Endothelial cell of umbilical vein (primary cell): ENCODE data around the gene NAV3. TPM values are rescaled to one million over a fixed set of nuclear protein-coding genes. Genes with fewer than 3 reads are reported as not detected.

Source experiments
- BruUV-seq: library from RNA; stranded (reverse); fragments of 400-500 nt; replicated peaks from 2 replicates; lab custom pipeline; 2021; lab: Mats Ljungman, UMichigan
- CTCF ChIA-PET: fragments of 300-600, 350-600 bp; sonication (Branson Sonifier 250); formaldehyde crosslinking; loops from one replicate; lab custom pipeline; 2021; ENCODE audit warnings: antibody characterized with exemption, inconsistent platforms; lab: Charles Lee
- POLR2A ChIA-PET: fragments of 300-600, 350-600 bp; sonication (Branson Sonifier 250); formaldehyde crosslinking; loops from one replicate; lab custom pipeline; 2021; ENCODE audit warnings: antibody characterized with exemption, inconsistent platforms; lab: Charles Lee
- DNase-seq: peaks from one replicate; pipeline ENCODE4 v3.0.0-alpha.2; 2011; ENCODE audit warnings: low read depth, low spot score
- FAIRE-seq: peaks from 2 replicates; lab custom pipeline; 2011; peaks lifted over from hg19 to GRCh38; lab: Jason Lieb, UNC
- H2AFZ ChIP-seq: 2 replicates; pipeline ENCODE4 v1.6.0; 2012; ENCODE audit warnings: low read depth, low read length, control low read depth, inconsistent platforms
- H3K27ac ChIP-seq: 2 replicates; pipeline ENCODE4 v1.5.1; 2011; ENCODE audit warnings: low read depth, mild to moderate bottlenecking, control low read depth, low read length, moderate library complexity; ENCODE audit not compliant: insufficient read depth
- H3K27me3 ChIP-seq, 2 experiments: 2 replicates each; pipeline versions ENCODE4 v1.6.0 to v1.6.1; 2011; ENCODE audit warnings: low read length in 2 of 2, mixed read lengths in 1 of 2; ENCODE audit not compliant: control insufficient read depth in 2 of 2, insufficient read depth in 2 of 2
- H3K36me3 ChIP-seq, 2 experiments: 2 replicates in 1 of 2; 3 replicates in 1 of 2; pipeline ENCODE4 v1.5.1; 2011; ENCODE audit warnings: low read length in 2 of 2, mild to moderate bottlenecking in 1 of 2, moderate library complexity in 1 of 2; ENCODE audit not compliant: control insufficient read depth in 2 of 2, insufficient read depth in 2 of 2; ENCODE audit errors: extremely low read depth in 1 of 2
- H3K4me1 ChIP-seq: 3 replicates; pipeline ENCODE4 v1.5.1; 2011; ENCODE audit warnings: mild to moderate bottlenecking, low read length; ENCODE audit not compliant: control insufficient read depth, insufficient read depth; ENCODE audit errors: extremely low read depth
- H3K4me2 ChIP-seq: 2 replicates; pipeline ENCODE4 v1.6.1; 2011; ENCODE audit warnings: low read length, control low read depth, mixed read lengths; ENCODE audit not compliant: insufficient read depth
- H3K4me3 ChIP-seq, 3 experiments: fragments of 200-600 bp in 1 of 3; sonication (generic), shearing (Covaris generic) in 1 of 3; replicated peaks in 1 of 3; 2 replicates each; pipeline ENCODE4 v1.5.1; 2011 to 2016; ENCODE audit warnings: control low read depth in 3 of 3, low read length in 3 of 3, mild to moderate bottlenecking in 2 of 3, inconsistent platforms in 1 of 3, low read depth in 1 of 3, moderate library complexity in 1 of 3; ENCODE audit not compliant: insufficient read depth in 1 of 3
- H3K79me2 ChIP-seq: 2 replicates; pipeline ENCODE4 v1.6.0; 2012; ENCODE audit warnings: low read length, inconsistent platforms; ENCODE audit not compliant: control insufficient read depth, insufficient read depth
- H3K9ac ChIP-seq: replicated peaks from 2 replicates; pipeline ENCODE3; 2011; ENCODE audit warnings: low read length, control low read depth; ENCODE audit not compliant: insufficient read depth; ENCODE audit errors: extremely low read depth
- H3K9me1 ChIP-seq: replicated peaks from 3 replicates; pipeline ENCODE4 v1.6.0; 2011; ENCODE audit warnings: mild to moderate bottlenecking, low read length; ENCODE audit not compliant: control insufficient read depth, insufficient read depth; ENCODE audit errors: extremely low read depth
- H3K9me3 ChIP-seq: replicated peaks from 2 replicates; pipeline ENCODE4 v1.5.1; 2012; ENCODE audit warnings: low read length, inconsistent platforms; ENCODE audit not compliant: control insufficient read depth, insufficient read depth
- H4K20me1 ChIP-seq: replicated peaks from 2 replicates; pipeline ENCODE3; 2011; ENCODE audit warnings: mild to moderate bottlenecking, low read length; ENCODE audit not compliant: control insufficient read depth, insufficient read depth; ENCODE audit errors: extremely low read depth
- CTCF ChIP-seq, 2 donors: IDR thresholded peaks; 1 replicate in 1 of 2; 2 replicates in 1 of 2; pipeline ENCODE4 v1.5.1; 2011; ENCODE audit warnings: low read length in 2 of 2, mild to moderate bottlenecking in 2 of 2, moderate library complexity in 2 of 2, control low read depth in 1 of 2, inconsistent platforms in 1 of 2, low read depth in 1 of 2; ENCODE audit not compliant: insufficient read depth in 1 of 2; ENCODE audit errors: extremely low read depth in 1 of 2
- EZH2 ChIP-seq: IDR thresholded peaks from 2 replicates; pipeline ENCODE4 v1.6.1; 2012; ENCODE audit warnings: borderline replicate concordance, low read depth, mild to moderate bottlenecking, moderate library complexity, low read length, inconsistent platforms; ENCODE audit not compliant: severe bottlenecking
- FOS ChIP-seq: IDR thresholded peaks from 2 replicates; pipeline ENCODE4 v1.6.1; 2011; ENCODE audit warnings: mild to moderate bottlenecking, low read length, moderate library complexity, borderline replicate concordance; ENCODE audit not compliant: insufficient read depth
- GATA2 ChIP-seq: IDR thresholded peaks from 2 replicates; pipeline ENCODE4 v1.7.0; 2011; ENCODE audit warnings: low read depth, mild to moderate bottlenecking, moderate library complexity, mixed read lengths, low read length; ENCODE audit not compliant: insufficient read length, insufficient read depth
- MAX ChIP-seq: IDR thresholded peaks from 2 replicates; pipeline ENCODE4 v1.6.1; 2011; ENCODE audit not compliant: insufficient read depth, insufficient read length
- MYC ChIP-seq: IDR thresholded peaks from one replicate; pipeline ENCODE4 v1.6.1; 2011; ENCODE audit warnings: mild to moderate bottlenecking, low read depth, low read length
- POLR2A ChIP-seq: IDR thresholded peaks from 2 replicates; pipeline ENCODE4 v1.6.1; 2012; ENCODE audit warnings: low read depth, mild to moderate bottlenecking, control low read depth, low read length
- POLR2AphosphoS5 ChIP-seq: IDR thresholded peaks from 2 replicates; pipeline ENCODE4 v1.6.1; 2012; ENCODE audit warnings: low read depth, mild to moderate bottlenecking, control low read depth, low read length, moderate library complexity; ENCODE audit not compliant: insufficient read depth
- dilution Hi-C: fragments of 300-500 bp; cut with MboI; formaldehyde crosslinking; loops from one replicate; pipeline ENCODE4 v1.15.0; 2019; ENCODE audit warnings: low sequenced_read_pairs; ENCODE audit not compliant: extremely low pct_ligation_motif_present
- intact Hi-C: fragments of 100-400 bp; cut with micrococcal nuclease; formaldehyde crosslinking; loops from one replicate; pipeline ENCODE4 v1.10.0; 2022
- polyA plus RNA-seq, 4 experiments: library from polyadenylated mRNA; depleted of rRNA in 3 of 4; stranded (reverse) in 3 of 4; unstranded in 1 of 4; fragments of >200 nt; gene quantifications; 2 replicates each; pipeline versions ENCODE4 v1.2.1 to v1.2.3, GENCODE V29; 2011 to 2012; ENCODE audit warnings: missing spikeins in 1 of 4
- total RNA-seq: library from RNA; stranded (reverse); gene quantifications from 2 replicates; pipeline ENCODE4 v1.2.3, GENCODE V29; 2021

NAV3 gene
- total and polyA plus RNA-seq, 2 donors (not counting 3 experiments of a cell fraction or from before 2014, with no cell fraction given): 6.7 to 40.1 TPM

GRCh38 chr12:77999074-77999715 is 168.5 kb downstream of the NAV3 start:
- ChIA-PET CTCF (interaction anchor here (0.8 to 1.0 kb wide), 8 partner anchors 18 to 465 kb away, joined by 3 to 10 read pairs (median 4); no protein-coding TSS in a partner anchor), POLR2A (interaction anchor here (0.6 kb wide), 1 partner anchor 144 kb away, joined by 5 read pairs; no protein-coding TSS in a partner anchor)
- dilution Hi-C loops: no loop called here

More at GRCh38 chr12:77999074-77999715, 168.5 kb downstream of the NAV3 start:
- FAIRE-seq (no peak), DNase-seq (no peak)
- H3K4me1 ChIP-seq: peaks cover 2% of the 10 kb centered on the region
- no peaks in the 10 kb centered on the region for H3K9me1 ChIP-seq
- H3K9ac ChIP-seq: no peak overlapping the region
- H3K27ac ChIP-seq: no peak overlapping the region
- no peaks in the 10 kb centered on the region for H4K20me1 ChIP-seq
- H3K79me2 ChIP-seq: peaks cover 22% of the 10 kb centered on the region
- H3K9me3 ChIP-seq: no peaks in the 10 kb centered on the region
- BruUV-seq: no TSS peak
- H3K4me3 ChIP-seq: no peak overlapping the region
- no peaks in the 10 kb centered on the region for H3K27me3 ChIP-seq
- peaks cover 0 to 6% of the 10 kb centered on the region in 2 experiments for H3K36me3 ChIP-seq
- H2AFZ ChIP-seq: no peak overlapping the region
- H3K4me2 ChIP-seq: no peak overlapping the region
- intact Hi-C loops: no loop called here
- TF ChIP-seq GATA2: no peak
- no peak for TF ChIP-seq POLR2AphosphoS5
- no peak for TF ChIP-seq FOS
- no peak for TF ChIP-seq MYC
- no peak for TF ChIP-seq POLR2A
- no peak for TF ChIP-seq CTCF (IDR thresholded peaks at IDR 0.05; ENCODE audit: extremely low read depth in 1 of 2, insufficient read depth in 1 of 2, low read depth in 1 of 2, low read length in 2 of 2)
- no peak for TF ChIP-seq EZH2
- TF ChIP-seq MAX: no peak
